ENCODE measurements around the gene TFCP2.

Gene TFCP2

GRCh38 chr12:51047655-51048540 lies 125.0 kb downstream of the TFCP2 start, which contains the start of gene LETMD1 (continued):
- TF ChIP-seq ZEB2 (tag by site-specific recombination; IDR thresholded peaks at IDR 0.05), result peak; percentile 79; the same call in 1 of the 2 replicates
- peak; percentile 78; the same call in 1 of the 2 replicates for TF ChIP-seq ZNF692 (tag by site-specific recombination; IDR thresholded peaks at IDR 0.05)
- no peak for TF ChIP-seq ZNF341 (tag by site-specific recombination; IDR thresholded peaks at IDR 0.05; ENCODE audit: low read depth)
- no peak for TF ChIP-seq ZNF16 (tag by site-specific recombination; IDR thresholded peaks at IDR 0.05; ENCODE audit: low read depth)
- TF ChIP-seq ZNF211 (tag by site-specific recombination; IDR thresholded peaks at IDR 0.05; ENCODE audit: low read depth), result no peak
- TF ChIP-seq ZSCAN4 (tag by site-specific recombination; IDR thresholded peaks at IDR 0.05), result peak; percentile 51; the same call in 1 of the 2 replicates
- TF ChIP-seq PRDM1 (tag by site-specific recombination; IDR thresholded peaks at IDR 0.05), result peak; percentile 23; the same call in 1 of the 2 replicates
- no peak for TF ChIP-seq ZNF747 (tag by site-specific recombination; IDR thresholded peaks at IDR 0.05)
- peak; percentile 86; the same call in 1 of the 2 replicates for TF ChIP-seq ZNF394 (tag by site-specific recombination; IDR thresholded peaks at IDR 0.05; ENCODE audit: borderline replicate concordance)
- no peak for TF ChIP-seq ZNF596 (tag by site-specific recombination; IDR thresholded peaks at IDR 0.05)
- TF ChIP-seq ZFP69B (tag by site-specific recombination; IDR thresholded peaks at IDR 0.05), result peak; percentile 58; the same call in 1 of the 2 replicates
- peak; percentile 55 for TF ChIP-seq SP3 (tag by site-specific recombination; IDR thresholded peaks at IDR 0.05)
- no peak for TF ChIP-seq ZNF704 (tag by site-specific recombination; IDR thresholded peaks at IDR 0.05)
- no peak for TF ChIP-seq EGR2 (tag by site-specific recombination; IDR thresholded peaks at IDR 0.05; ENCODE audit: low read depth)
- TF ChIP-seq ZNF530 (tag by site-specific recombination; IDR thresholded peaks at IDR 0.05; ENCODE audit: low read depth), result no peak
- TF ChIP-seq ZNF580 (tag by site-specific recombination; IDR thresholded peaks at IDR 0.05), result peak; percentile 60
- TF ChIP-seq ZNF473 (tag by site-specific recombination; IDR thresholded peaks at IDR 0.05), result no peak
- TF ChIP-seq ZBTB10 (tag by site-specific recombination; IDR thresholded peaks at IDR 0.05), result peak; percentile 74
- no peak for TF ChIP-seq ZNF350 (tag by site-specific recombination; IDR thresholded peaks at IDR 0.05)
- TF ChIP-seq PRDM4 (tag by site-specific recombination; IDR thresholded peaks at IDR 0.05), result no peak
- no peak for TF ChIP-seq ZSCAN16 (tag by site-specific recombination; IDR thresholded peaks at IDR 0.05)
- no peak for TF ChIP-seq BCL6B (tag by site-specific recombination; IDR thresholded peaks at IDR 0.05)
- no peak for TF ChIP-seq ZNF768 (tag by site-specific recombination; IDR thresholded peaks at IDR 0.05)
- peak; percentile 96 for TF ChIP-seq CTCF (tag by site-specific recombination; IDR thresholded peaks at IDR 0.05)
- no peak for TF ChIP-seq ZNF23 (tag by site-specific recombination; IDR thresholded peaks at IDR 0.05; ENCODE audit: borderline replicate concordance)
- TF ChIP-seq ZNF529 (tag by site-specific recombination; IDR thresholded peaks at IDR 0.05; ENCODE audit: insufficient replicate concordance), result no peak
